IMR-90 (cell line): ENCODE measurements around the gene KDM6A. TPM values are rescaled to one million over a fixed set of nuclear protein-coding genes. Genes with fewer than 3 reads are reported as not detected.

ENCODE experiments used
- ATAC-seq: fragments of 200-7000 bp; cut with Tn5 transposase; 2 replicates; pipeline ENCODE4 v1.9.1; 2020; ENCODE audit warnings: low read depth, mild to moderate bottlenecking, moderate library complexity
- BruUV-seq: library from RNA; stranded (reverse); fragments of 400-500 nt; replicated peaks from 2 replicates; lab custom pipeline; 2021; lab: Mats Ljungman, UMichigan
- CTCF ChIA-PET: fragments of 300-600 bp; formaldehyde crosslinking; extraction: SDS; loops from one replicate; lab custom pipeline; 2021; ENCODE audit warnings: antibody characterized with exemption; lab: Yijun Ruan, JAX
- POLR2A ChIA-PET: fragments of 300-600 bp; sonication (Branson Sonifier 250); formaldehyde crosslinking; loops from one replicate; lab custom pipeline; 2022; ENCODE audit warnings: antibody characterized with exemption; ENCODE audit not compliant: unreplicated experiment; lab: Charles Lee
- DNase-seq: peaks from one replicate; pipeline ENCODE4 v3.0.0; 2013
- H2AFZ ChIP-seq: replicated peaks from 2 replicates; pipeline ENCODE3; 2013; ENCODE audit warnings: low read length, mild to moderate bottlenecking; ENCODE audit not compliant: poor library complexity
- H2AK5ac ChIP-seq: 2 replicates; pipeline ENCODE4 v1.6.1; 2013; ENCODE audit warnings: low read depth, low read length, inconsistent platforms
- H2AK9ac ChIP-seq: replicated peaks from 2 replicates; pipeline ENCODE3; 2013; ENCODE audit warnings: mild to moderate bottlenecking, low read depth, low read length, moderate library complexity; ENCODE audit not compliant: poor library complexity
- H2BK120ac ChIP-seq: 2 replicates; pipeline ENCODE4 v1.6.1; 2013; ENCODE audit warnings: low read depth, low read length, inconsistent platforms
- H2BK15ac ChIP-seq: 3 replicates; pipeline ENCODE4 v1.6.1; 2013; ENCODE audit warnings: low read depth, low read length, inconsistent platforms
- H2BK20ac ChIP-seq: 2 replicates; pipeline ENCODE4 v1.6.1; 2013; ENCODE audit warnings: low read depth, mild to moderate bottlenecking, inconsistent platforms, low read length, moderate library complexity
- H2BK5ac ChIP-seq: 2 replicates; pipeline ENCODE4 v1.6.1; 2013; ENCODE audit warnings: mild to moderate bottlenecking, low read depth, low read length, inconsistent platforms; ENCODE audit not compliant: poor library complexity, severe bottlenecking
- H3K14ac ChIP-seq: replicated peaks from 2 replicates; pipeline ENCODE4 v1.6.1; 2013; ENCODE audit warnings: low read depth, low read length, inconsistent platforms
- H3K18ac ChIP-seq: 2 replicates; pipeline ENCODE4 v1.6.1; 2013; ENCODE audit warnings: low read depth, low read length, control low read depth
- H3K23ac ChIP-seq: 2 replicates; pipeline ENCODE4 v1.6.1; 2013; ENCODE audit warnings: low read depth, low read length, inconsistent platforms
- H3K27ac ChIP-seq: 2 replicates; pipeline ENCODE4 v1.5.1; 2013; ENCODE audit warnings: mild to moderate bottlenecking, control low read depth, low read length; ENCODE audit not compliant: insufficient read depth
- H3K27me3 ChIP-seq: 2 replicates; pipeline ENCODE4 v1.6.1; 2013; ENCODE audit warnings: low read length; ENCODE audit not compliant: control insufficient read depth, insufficient read depth
- H3K36me3 ChIP-seq: 2 replicates; pipeline ENCODE4 v1.6.1; 2013; ENCODE audit warnings: low read length, mixed read lengths; ENCODE audit not compliant: control insufficient read depth, insufficient read depth
- H3K4ac ChIP-seq: 2 replicates; pipeline ENCODE4 v1.6.1; 2013; ENCODE audit warnings: low read depth, low read length, inconsistent platforms
- H3K4me1 ChIP-seq: 2 replicates; pipeline ENCODE4 v1.6.1; 2013; ENCODE audit warnings: low read length, mixed read lengths; ENCODE audit not compliant: control insufficient read depth, insufficient read depth
- H3K4me2 ChIP-seq: 2 replicates; pipeline ENCODE4 v1.6.1; 2013; ENCODE audit warnings: low read depth, mild to moderate bottlenecking, control low read depth, low read length, moderate library complexity
- H3K4me3 ChIP-seq: 2 replicates; pipeline ENCODE4 v1.5.1; 2013; ENCODE audit warnings: low read depth, mild to moderate bottlenecking, control low read depth, low read length, moderate library complexity; ENCODE audit not compliant: insufficient read depth
- H3K56ac ChIP-seq: 2 replicates; pipeline ENCODE4 v1.6.1; 2013; ENCODE audit warnings: low read length, inconsistent platforms; ENCODE audit not compliant: insufficient read depth; ENCODE audit errors: extremely low read depth
- H3K79me1 ChIP-seq, 2 experiments: 2 replicates each; pipeline ENCODE4 v1.6.1; 2013; ENCODE audit warnings: low read length in 2 of 2, inconsistent platforms in 1 of 2, low read depth in 1 of 2
- H3K9ac ChIP-seq: 2 replicates; pipeline ENCODE4 v1.6.1; 2013; ENCODE audit warnings: low read depth, low read length, control low read depth
- H3K9me1 ChIP-seq: 2 replicates; pipeline ENCODE4 v1.6.1; 2013; ENCODE audit warnings: low read length, inconsistent platforms; ENCODE audit not compliant: insufficient read depth
- H3K9me3 ChIP-seq: 2 replicates; pipeline ENCODE4 v1.6.1; 2013; ENCODE audit warnings: low read length; ENCODE audit not compliant: control insufficient read depth, insufficient read depth
- H4K20me1 ChIP-seq: 2 replicates; pipeline ENCODE4 v1.6.1; 2013; ENCODE audit warnings: low read length, inconsistent platforms; ENCODE audit not compliant: insufficient read depth
- H4K5ac ChIP-seq: 2 replicates; pipeline ENCODE4 v1.6.1; 2013; ENCODE audit warnings: mild to moderate bottlenecking, low read depth, low read length, control low read depth
- H4K8ac ChIP-seq, 2 experiments: 2 replicates each; pipeline ENCODE4 v1.6.1; 2013; ENCODE audit warnings: low read depth in 2 of 2, low read length in 2 of 2, control low read depth in 1 of 2, inconsistent platforms in 1 of 2
- H4K91ac ChIP-seq: 2 replicates; pipeline ENCODE4 v1.6.1; 2013; ENCODE audit warnings: low read depth, low read length, inconsistent platforms; ENCODE audit not compliant: insufficient read depth
- BHLHE40 ChIP-seq: fragments of 150-350 bp; IDR thresholded peaks from 2 replicates; pipeline ENCODE4 v1.6.1; 2016; ENCODE audit warnings: mild to moderate bottlenecking, low read depth, low read length
- CEBPB ChIP-seq: IDR thresholded peaks from 2 replicates; pipeline ENCODE4 v1.6.1; 2012; ENCODE audit warnings: low read depth, low read length, improper control_type of control experiment
- CHD1 ChIP-seq: IDR thresholded peaks from 2 replicates; pipeline ENCODE4 v1.6.1; 2012; ENCODE audit warnings: low read depth, low read length, improper control_type of control experiment
- FOS ChIP-seq: fragments of 150-350 bp; IDR thresholded peaks from 2 replicates; pipeline ENCODE4 v1.6.1; 2016; ENCODE audit warnings: low read depth, low read length
- MAFK ChIP-seq: IDR thresholded peaks from 2 replicates; pipeline ENCODE4 v1.6.1; 2012; ENCODE audit warnings: low read depth, low read length, improper control_type of control experiment
- MXI1 ChIP-seq: IDR thresholded peaks from 2 replicates; pipeline ENCODE4 v1.6.1; 2012; ENCODE audit warnings: low read depth, mild to moderate bottlenecking, low read length, moderate library complexity, borderline replicate concordance
- NFE2L2 ChIP-seq: fragments of 150-350 bp; IDR thresholded peaks from 2 replicates; pipeline ENCODE4 v1.6.1; 2016; ENCODE audit warnings: low read depth, mild to moderate bottlenecking, low read length
- POLR2A ChIP-seq: IDR thresholded peaks from 2 replicates; pipeline ENCODE4 v1.6.1; 2012; ENCODE audit warnings: mild to moderate bottlenecking, low read depth, low read length
- RAD21 ChIP-seq: IDR thresholded peaks from 2 replicates; pipeline ENCODE4 v1.6.1; 2012; ENCODE audit warnings: low read length, improper control_type of control experiment
- RCOR1 ChIP-seq: IDR thresholded peaks from 2 replicates; pipeline ENCODE4 v1.6.1; 2012; ENCODE audit warnings: mild to moderate bottlenecking, low read length, improper control_type of control experiment; ENCODE audit not compliant: insufficient replicate concordance
- SMC3 ChIP-seq: fragments of 150-350 bp; IDR thresholded peaks from 2 replicates; pipeline ENCODE4 v1.6.1; 2016; ENCODE audit warnings: low read depth, mild to moderate bottlenecking, antibody characterized with exemption, low read length, moderate library complexity
- WGBS, 2 experiments: methylation state at CpG; one replicate each; pipeline versions ENCODE4 v1.1.5 to v1.1.7; 2013; ENCODE audit warnings: missing lambda C conversion rate in 2 of 2; ENCODE audit not compliant: insufficient read length in 1 of 2; ENCODE audit errors: extremely low coverage in 2 of 2; 5-methylcytosine and 5-hydroxymethylcytosine counted together
- dilution Hi-C: fragments of 300-500 bp; cut with HindIII; formaldehyde crosslinking; loops from one replicate; pipeline ENCODE4 v1.14.3; 2018; ENCODE audit warnings: low sequenced_read_pairs; ENCODE audit not compliant: unreplicated experiment
- in situ Hi-C: fragments of 300-500 bp; cut with MboI; formaldehyde crosslinking; loops from 3 replicates; pipeline ENCODE4 v1.14.3; 2019; ENCODE audit warnings: low sequenced_read_pairs, inconsistent platforms, mixed read lengths
- intact Hi-C: fragments of 100-400 bp; cut with micrococcal nuclease; formaldehyde crosslinking; loops from 2 replicates; pipeline ENCODE4 v1.10.0; 2022
- polyA plus RNA-seq, 3 experiments: library from polyadenylated mRNA; depleted of rRNA; stranded (reverse); fragments of >200 nt; gene quantifications; 2 replicates each; pipeline ENCODE4 v1.2.3, GENCODE V29; 2012; ENCODE audit warnings: low replicate concordance in 1 of 3
- total RNA-seq: library from RNA; depleted of rRNA; stranded (reverse); fragments of >200 nt; gene quantifications from 2 replicates; pipeline ENCODE4 v1.2.3, GENCODE V29; 2012
- TF ChIP-seq, protein P1 (sequence below): conservative IDR thresholded peaks from 2 replicates; pipeline ENCODE4 v1.5.1; 2012; ENCODE audit warnings: mild to moderate bottlenecking, low read depth, low read length, improper control_type of control experiment
- TF ChIP-seq, protein P2 (sequence below): fragments of 150-350 bp; IDR thresholded peaks from 2 replicates; pipeline ENCODE4 v1.6.1; 2016; ENCODE audit warnings: low read depth, mild to moderate bottlenecking, low read length, moderate library complexity, borderline replicate concordance
- TF ChIP-seq, protein P3 (sequence below): fragments of 150-350 bp; IDR thresholded peaks from 2 replicates; pipeline ENCODE4 v1.6.1; 2017; ENCODE audit warnings: mild to moderate bottlenecking, antibody characterized with exemption, low read length, low read depth

The KDM6A gene
- total and polyA plus RNA-seq, 2 of the 4 experiments (the other 2 are of a cell fraction): 11.7 to 24.9 TPM

DNA sequence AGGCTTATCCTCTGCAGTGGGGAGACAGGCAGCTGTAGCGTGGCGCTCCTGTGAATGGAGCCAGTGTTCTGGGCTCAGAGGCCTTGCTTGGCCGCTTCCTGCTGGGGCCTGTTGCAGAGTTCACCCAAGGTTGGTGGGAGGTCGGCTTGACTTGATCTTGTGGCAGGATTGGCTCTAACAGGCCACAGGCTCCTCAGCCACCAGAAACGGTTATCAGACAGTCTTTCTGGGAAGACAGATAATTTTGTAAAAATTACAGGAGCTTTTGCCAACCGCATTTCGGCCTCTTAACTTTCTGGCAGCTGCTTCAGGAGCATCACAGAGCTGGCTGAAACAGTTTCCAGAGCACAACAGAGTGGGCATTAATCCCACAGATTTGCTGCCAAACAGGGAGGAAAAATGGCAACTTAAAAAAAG lies 261.3 kb downstream of the KDM6A start:
- Histone ChIP-seq H4K5ac (no peak overlapping the region), H3K4me3 (no peak overlapping the region), H4K8ac (no peak overlapping the region), H3K56ac (no peak overlapping the region), H2BK120ac (no peak overlapping the region), H3K4ac (no peak overlapping the region), H3K18ac (no peak overlapping the region), H2AFZ (no peak overlapping the region), H3K27ac (no peak overlapping the region), H3K9ac (no peak overlapping the region), H3K36me3 (no peaks in the 10 kb centered on the region), H3K9me3 (no peaks in the 10 kb centered on the region), H2BK20ac (no peak overlapping the region), H4K91ac (no peak overlapping the region), H3K4me1 (no peaks in the 10 kb centered on the region), H3K23ac (no peak overlapping the region), H2BK5ac (no peak overlapping the region), H3K4me2 (no peak overlapping the region), H2AK9ac (no peak overlapping the region), H3K14ac (no peak overlapping the region), H3K9me1 (no peaks in the 10 kb centered on the region), H3K27me3 (peaks cover 6% of the 10 kb centered on the region), H2AK5ac (no peak overlapping the region), H3K79me1 (no peaks in the 10 kb centered on the region), H2BK15ac (no peak overlapping the region), H4K20me1 (no peaks in the 10 kb centered on the region)
- no peak for ATAC-seq
- no TSS peak for BruUV-seq
- dilution Hi-C loops (no loop called here), intact Hi-C loops (no loop called here), in situ Hi-C loops (no loop called here)
- POLR2A ChIA-PET: no interaction called here
- CTCF ChIA-PET: no interaction called here
- no peak for TF ChIP-seq RCOR1
- no peak for TF ChIP-seq BHLHE40
- TF ChIP-seq, protein P1, sequence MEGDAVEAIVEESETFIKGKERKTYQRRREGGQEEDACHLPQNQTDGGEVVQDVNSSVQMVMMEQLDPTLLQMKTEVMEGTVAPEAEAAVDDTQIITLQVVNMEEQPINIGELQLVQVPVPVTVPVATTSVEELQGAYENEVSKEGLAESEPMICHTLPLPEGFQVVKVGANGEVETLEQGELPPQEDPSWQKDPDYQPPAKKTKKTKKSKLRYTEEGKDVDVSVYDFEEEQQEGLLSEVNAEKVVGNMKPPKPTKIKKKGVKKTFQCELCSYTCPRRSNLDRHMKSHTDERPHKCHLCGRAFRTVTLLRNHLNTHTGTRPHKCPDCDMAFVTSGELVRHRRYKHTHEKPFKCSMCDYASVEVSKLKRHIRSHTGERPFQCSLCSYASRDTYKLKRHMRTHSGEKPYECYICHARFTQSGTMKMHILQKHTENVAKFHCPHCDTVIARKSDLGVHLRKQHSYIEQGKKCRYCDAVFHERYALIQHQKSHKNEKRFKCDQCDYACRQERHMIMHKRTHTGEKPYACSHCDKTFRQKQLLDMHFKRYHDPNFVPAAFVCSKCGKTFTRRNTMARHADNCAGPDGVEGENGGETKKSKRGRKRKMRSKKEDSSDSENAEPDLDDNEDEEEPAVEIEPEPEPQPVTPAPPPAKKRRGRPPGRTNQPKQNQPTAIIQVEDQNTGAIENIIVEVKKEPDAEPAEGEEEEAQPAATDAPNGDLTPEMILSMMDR: no peak
- no peak for TF ChIP-seq POLR2A
- no peak for TF ChIP-seq NFE2L2
- no peak for TF ChIP-seq MXI1
- TF ChIP-seq CEBPB: no peak
- TF ChIP-seq MAFK: no peak
- TF ChIP-seq SMC3: no peak
- TF ChIP-seq, protein P2, sequence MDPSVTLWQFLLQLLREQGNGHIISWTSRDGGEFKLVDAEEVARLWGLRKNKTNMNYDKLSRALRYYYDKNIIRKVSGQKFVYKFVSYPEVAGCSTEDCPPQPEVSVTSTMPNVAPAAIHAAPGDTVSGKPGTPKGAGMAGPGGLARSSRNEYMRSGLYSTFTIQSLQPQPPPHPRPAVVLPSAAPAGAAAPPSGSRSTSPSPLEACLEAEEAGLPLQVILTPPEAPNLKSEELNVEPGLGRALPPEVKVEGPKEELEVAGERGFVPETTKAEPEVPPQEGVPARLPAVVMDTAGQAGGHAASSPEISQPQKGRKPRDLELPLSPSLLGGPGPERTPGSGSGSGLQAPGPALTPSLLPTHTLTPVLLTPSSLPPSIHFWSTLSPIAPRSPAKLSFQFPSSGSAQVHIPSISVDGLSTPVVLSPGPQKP: no peak
- no peak for TF ChIP-seq CHD1
- TF ChIP-seq, protein P3, sequence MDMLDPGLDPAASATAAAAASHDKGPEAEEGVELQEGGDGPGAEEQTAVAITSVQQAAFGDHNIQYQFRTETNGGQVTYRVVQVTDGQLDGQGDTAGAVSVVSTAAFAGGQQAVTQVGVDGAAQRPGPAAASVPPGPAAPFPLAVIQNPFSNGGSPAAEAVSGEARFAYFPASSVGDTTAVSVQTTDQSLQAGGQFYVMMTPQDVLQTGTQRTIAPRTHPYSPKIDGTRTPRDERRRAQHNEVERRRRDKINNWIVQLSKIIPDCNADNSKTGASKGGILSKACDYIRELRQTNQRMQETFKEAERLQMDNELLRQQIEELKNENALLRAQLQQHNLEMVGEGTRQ: no peak
- no peak for TF ChIP-seq FOS
- no peak for TF ChIP-seq RAD21
- DNase-seq: no peak
- no CpG with 5 or more reads among the region's 7 CpGs for WGBS, 2 experiments
